Measurements from ENCODE around the gene CCDC88C. TPM values are rescaled to one million over a fixed set of nuclear protein-coding genes. Genes with fewer than 3 reads are reported as not detected.

The CCDC88C gene
- total RNA-seq, 1 experiment from 2014 or later, result 21.3 TPM

DNA sequence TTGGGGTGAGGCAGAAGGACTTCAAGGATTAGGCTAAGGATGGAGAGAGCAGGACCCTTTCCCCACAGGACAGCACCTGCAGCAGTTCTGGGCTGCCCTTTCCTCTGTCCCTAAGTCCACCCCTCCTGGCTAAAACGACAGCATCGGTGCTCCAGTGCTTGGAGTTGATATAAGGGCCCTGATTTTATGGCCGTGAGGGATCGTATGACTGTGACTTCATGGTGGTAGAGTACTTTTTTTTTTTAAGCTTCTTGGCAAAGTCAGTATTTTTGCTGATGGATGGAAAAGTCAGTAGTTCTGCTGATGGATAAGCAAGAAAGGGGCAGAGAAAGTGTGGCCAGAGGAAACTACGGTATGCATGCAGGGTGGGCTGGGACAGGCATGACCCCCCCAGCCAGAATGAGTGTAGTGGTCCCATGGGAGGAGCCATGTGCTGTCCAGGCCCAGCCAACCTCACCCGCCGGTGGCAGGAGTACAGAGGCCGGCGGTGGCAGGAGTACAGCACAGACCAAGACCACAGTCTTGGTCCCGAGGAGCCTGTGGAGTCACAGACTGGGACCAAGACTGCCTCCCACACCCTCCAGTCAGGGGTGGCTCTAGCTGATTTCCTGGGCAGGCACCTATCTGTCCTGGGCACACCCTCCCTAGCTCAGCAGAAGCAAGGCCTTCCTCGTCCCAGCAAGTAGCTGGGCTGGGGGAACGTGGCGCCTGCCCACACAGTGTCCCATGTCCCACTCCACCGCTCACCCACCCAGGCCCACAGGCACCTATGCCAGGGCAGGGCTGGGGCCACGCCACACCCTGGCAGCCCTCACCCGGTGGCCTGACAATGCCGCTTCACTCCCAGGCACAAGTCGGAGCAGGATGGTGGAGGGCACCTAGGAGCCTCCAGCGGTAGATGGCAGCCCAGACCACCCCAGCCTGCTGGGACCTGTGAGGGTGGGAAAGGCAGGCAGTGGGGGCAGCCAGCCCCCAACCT, 46.3 kb downstream of the CCDC88C start:
- intact Hi-C loops (cut with micrococcal nuclease; ENCODE audit: unreplicated experiment) (no loop called here), in situ Hi-C loops (cut with HindIII; ENCODE audit: low pct_unique_long_range_greater_than_20kb, low sequenced_read_pairs) (no loop called here)
- Histone ChIP-seq H3K4me1 (ENCODE audit: control insufficient read depth, insufficient read depth, low read length) (peaks cover 64% of the 10 kb centered on the region), H3K9me3 (ENCODE audit: control insufficient read depth, insufficient read depth, low read depth, low read length) (no peaks in the 10 kb centered on the region), H3K27ac (ENCODE audit: low read length) (peak overlapping the region; percentile 23), H3K27me3 (ENCODE audit: control insufficient read depth, insufficient read depth, low read length) (no peaks in the 10 kb centered on the region), H3K4me3 (ENCODE audit: low read depth in 2 of 2, low read length in 2 of 2) (no peak overlapping the region), H3K36me3 (ENCODE audit: control insufficient read depth, insufficient read depth, low read length) (no peaks in the 10 kb centered on the region)
- BruUV-seq (replicated peaks), result no TSS peak
- TF ChIP-seq, protein P1, sequence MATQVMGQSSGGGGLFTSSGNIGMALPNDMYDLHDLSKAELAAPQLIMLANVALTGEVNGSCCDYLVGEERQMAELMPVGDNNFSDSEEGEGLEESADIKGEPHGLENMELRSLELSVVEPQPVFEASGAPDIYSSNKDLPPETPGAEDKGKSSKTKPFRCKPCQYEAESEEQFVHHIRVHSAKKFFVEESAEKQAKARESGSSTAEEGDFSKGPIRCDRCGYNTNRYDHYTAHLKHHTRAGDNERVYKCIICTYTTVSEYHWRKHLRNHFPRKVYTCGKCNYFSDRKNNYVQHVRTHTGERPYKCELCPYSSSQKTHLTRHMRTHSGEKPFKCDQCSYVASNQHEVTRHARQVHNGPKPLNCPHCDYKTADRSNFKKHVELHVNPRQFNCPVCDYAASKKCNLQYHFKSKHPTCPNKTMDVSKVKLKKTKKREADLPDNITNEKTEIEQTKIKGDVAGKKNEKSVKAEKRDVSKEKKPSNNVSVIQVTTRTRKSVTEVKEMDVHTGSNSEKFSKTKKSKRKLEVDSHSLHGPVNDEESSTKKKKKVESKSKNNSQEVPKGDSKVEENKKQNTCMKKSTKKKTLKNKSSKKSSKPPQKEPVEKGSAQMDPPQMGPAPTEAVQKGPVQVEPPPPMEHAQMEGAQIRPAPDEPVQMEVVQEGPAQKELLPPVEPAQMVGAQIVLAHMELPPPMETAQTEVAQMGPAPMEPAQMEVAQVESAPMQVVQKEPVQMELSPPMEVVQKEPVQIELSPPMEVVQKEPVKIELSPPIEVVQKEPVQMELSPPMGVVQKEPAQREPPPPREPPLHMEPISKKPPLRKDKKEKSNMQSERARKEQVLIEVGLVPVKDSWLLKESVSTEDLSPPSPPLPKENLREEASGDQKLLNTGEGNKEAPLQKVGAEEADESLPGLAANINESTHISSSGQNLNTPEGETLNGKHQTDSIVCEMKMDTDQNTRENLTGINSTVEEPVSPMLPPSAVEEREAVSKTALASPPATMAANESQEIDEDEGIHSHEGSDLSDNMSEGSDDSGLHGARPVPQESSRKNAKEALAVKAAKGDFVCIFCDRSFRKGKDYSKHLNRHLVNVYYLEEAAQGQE (IDR thresholded peaks at IDR 0.05; ENCODE audit: insufficient read depth in 1 of 2, low read depth in 2 of 2, low read length in 1 of 2), result no peak
- TF ChIP-seq TCF7L2 (IDR thresholded peaks at IDR 0.05; ENCODE audit: low read depth, low read length), result no peak
- TF ChIP-seq POLR2AphosphoS5 (IDR thresholded peaks at IDR 0.05; ENCODE audit: low read depth, low read length), result no peak
- DNase-seq (ENCODE audit: low read depth, low spot score) (no peak), ATAC-seq (no peak)
- POLR2A ChIA-PET, result no interaction called here
- CTCF ChIA-PET, result no interaction called here

DNA sequence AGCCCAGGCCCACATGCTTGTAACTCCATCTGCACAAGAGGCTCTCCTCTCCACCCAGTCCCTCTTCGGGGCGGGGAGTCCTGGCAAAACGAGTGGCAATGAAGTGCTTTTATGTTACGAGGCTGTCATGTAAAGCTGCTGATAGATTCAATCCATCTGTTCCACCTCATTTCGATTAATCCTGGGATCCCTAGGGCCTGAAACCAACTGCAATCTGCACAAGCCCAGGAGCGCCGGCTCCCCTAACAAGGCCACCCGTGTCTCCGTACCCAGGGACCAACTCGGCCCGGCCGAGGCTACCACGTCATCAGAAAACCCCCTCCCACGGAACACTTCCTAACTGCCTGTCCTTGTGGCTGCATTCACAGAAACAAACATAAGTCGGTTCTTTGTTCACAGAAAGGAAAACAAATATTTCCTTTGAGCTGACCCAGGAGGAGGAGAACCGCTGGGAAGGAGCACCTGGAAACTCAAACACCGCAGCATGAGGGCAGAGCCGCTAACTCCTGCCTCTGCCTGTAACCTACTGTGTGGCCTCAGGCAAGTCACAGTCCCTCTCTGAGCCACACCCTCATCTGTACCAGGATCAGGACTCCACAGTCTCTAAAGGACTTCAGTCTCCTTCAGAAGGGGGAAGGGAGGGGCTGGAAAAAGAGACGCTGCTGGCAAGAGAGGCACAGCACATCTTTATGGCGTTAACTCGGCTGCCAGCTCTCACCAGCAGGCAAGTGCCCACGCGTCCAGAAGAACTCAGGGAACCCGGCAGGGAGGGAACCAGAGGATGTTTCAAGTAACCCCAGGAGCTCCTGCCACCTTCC, 47.8 kb downstream of the CCDC88C start:
- TF ChIP-seq, protein P1 (IDR thresholded peaks at IDR 0.05; ENCODE audit: insufficient read depth in 1 of 2, low read depth in 2 of 2, low read length in 1 of 2), result no peak
- TF ChIP-seq TCF7L2 (IDR thresholded peaks at IDR 0.05; ENCODE audit: low read depth, low read length) (no peak), POLR2AphosphoS5 (IDR thresholded peaks at IDR 0.05; ENCODE audit: low read depth, low read length) (no peak), SIN3A (IDR thresholded peaks at IDR 0.05; ENCODE audit: borderline replicate concordance, insufficient read depth, low read depth, low read length) (no peak)
- TF ChIP-seq, protein P2, sequence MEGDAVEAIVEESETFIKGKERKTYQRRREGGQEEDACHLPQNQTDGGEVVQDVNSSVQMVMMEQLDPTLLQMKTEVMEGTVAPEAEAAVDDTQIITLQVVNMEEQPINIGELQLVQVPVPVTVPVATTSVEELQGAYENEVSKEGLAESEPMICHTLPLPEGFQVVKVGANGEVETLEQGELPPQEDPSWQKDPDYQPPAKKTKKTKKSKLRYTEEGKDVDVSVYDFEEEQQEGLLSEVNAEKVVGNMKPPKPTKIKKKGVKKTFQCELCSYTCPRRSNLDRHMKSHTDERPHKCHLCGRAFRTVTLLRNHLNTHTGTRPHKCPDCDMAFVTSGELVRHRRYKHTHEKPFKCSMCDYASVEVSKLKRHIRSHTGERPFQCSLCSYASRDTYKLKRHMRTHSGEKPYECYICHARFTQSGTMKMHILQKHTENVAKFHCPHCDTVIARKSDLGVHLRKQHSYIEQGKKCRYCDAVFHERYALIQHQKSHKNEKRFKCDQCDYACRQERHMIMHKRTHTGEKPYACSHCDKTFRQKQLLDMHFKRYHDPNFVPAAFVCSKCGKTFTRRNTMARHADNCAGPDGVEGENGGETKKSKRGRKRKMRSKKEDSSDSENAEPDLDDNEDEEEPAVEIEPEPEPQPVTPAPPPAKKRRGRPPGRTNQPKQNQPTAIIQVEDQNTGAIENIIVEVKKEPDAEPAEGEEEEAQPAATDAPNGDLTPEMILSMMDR (IDR thresholded peaks at IDR 0.05), result no peak
- in situ Hi-C loops (cut with HindIII; ENCODE audit: low pct_unique_long_range_greater_than_20kb, low sequenced_read_pairs), result no loop called here
- Histone ChIP-seq H3K36me3 (ENCODE audit: control insufficient read depth, insufficient read depth, low read length) (no peaks in the 10 kb centered on the region), H3K27ac (ENCODE audit: low read length) (peak overlapping the region; percentile 67), H3K4me3 (ENCODE audit: low read depth in 2 of 2, low read length in 2 of 2) (0 out of 4 replicates have a peak overlapping the region, but pooled peaks of 1 of the 2 experiments have one; percentile 3), H3K4me1 (ENCODE audit: control insufficient read depth, insufficient read depth, low read length) (peaks cover 69% of the 10 kb centered on the region), H3K27me3 (ENCODE audit: control insufficient read depth, insufficient read depth, low read length) (no peaks in the 10 kb centered on the region), H3K9me3 (ENCODE audit: control insufficient read depth, insufficient read depth, low read depth, low read length) (no peaks in the 10 kb centered on the region)
- ChIA-PET POLR2A (no interaction called here), CTCF (no interaction called here)
- ATAC-seq (peak; percentile 49), DNase-seq (ENCODE audit: low read depth, low spot score) (no peak)
- intact Hi-C loops (cut with micrococcal nuclease; ENCODE audit: unreplicated experiment), result no loop called here
- BruUV-seq (replicated peaks), result no TSS peak
